HEK293 (cell line): ENCODE results near the gene MYL2.

ENCODE experiments used
- CTCF ChIP-seq: fragments of 450-650 bp; formaldehyde crosslinking; IDR thresholded peaks from 2 replicates; pipeline ENCODE4 v1.5.1; 2016; ENCODE audit warnings: missing biosample characterization, missing genetic modification characterization
- ZNF133 ChIP-seq: fragments of 450-650 bp; formaldehyde crosslinking; IDR thresholded peaks from 2 replicates; pipeline ENCODE4 v1.5.1; 2016; ENCODE audit warnings: missing biosample characterization, missing genetic modification characterization
- ZNF571 ChIP-seq: fragments of 450-650 bp; formaldehyde crosslinking; IDR thresholded peaks from 2 replicates; pipeline ENCODE4 v1.5.0; 2017; ENCODE audit warnings: missing biosample characterization, missing genetic modification characterization
- ZSCAN30 ChIP-seq: fragments of 450-650 bp; IDR thresholded peaks from 2 replicates; pipeline ENCODE4 v1.5.1; 2018; ENCODE audit warnings: missing biosample characterization, mild to moderate bottlenecking, missing genetic modification characterization, moderate library complexity

- TF ChIP-seq ZNF571 (tag by site-specific recombination) (no peak), ZNF133 (tag by site-specific recombination) (no peak), ZSCAN30 (no peak), CTCF (tag by site-specific recombination) (no peak)
Observed at GRCh38 chr12:110932046-110932445, 11.7 kb upstream of the MYL2 start.
